CD4-positive, alpha-beta T cell treated with Interleukin-4 for 1 hour (primary cell): ENCODE results near the gene RUNX2.
"Not testable (repeated sequence)": the region's sequence is repeated elsewhere in the genome, so short reads cannot be mapped to it uniquely, and the experiment has no call there.

ENCODE experiments used
- DNase-seq, 2 donors: peaks; one replicate each; pipeline ENCODE4 v3.0.0-alpha.2; 2020 to 2022

Gene RUNX2

DNA sequence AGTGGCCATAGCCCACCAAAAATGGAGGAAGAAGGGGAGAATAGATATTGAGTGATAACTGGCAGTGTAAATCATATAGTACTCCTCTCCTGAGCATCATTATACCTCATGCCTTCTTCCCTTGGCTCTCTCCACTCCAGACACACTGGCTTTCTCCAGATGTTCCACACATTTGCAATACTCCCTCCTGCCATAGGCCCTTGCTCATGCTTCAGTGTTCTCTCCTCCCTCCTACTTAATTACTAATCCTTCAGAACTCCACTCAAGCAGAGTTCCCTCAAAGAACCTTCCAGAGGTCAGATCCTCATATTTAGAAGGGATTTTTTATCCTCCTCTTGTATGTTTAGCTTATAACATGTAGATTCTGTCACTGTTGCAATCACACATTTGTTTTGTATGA is 329.1 kb downstream of the RUNX2 start:
- DNase-seq = no peak

GRCh38 chr6:45658400-45658799 is 330.3 kb downstream of the RUNX2 start:
- no peak for DNase-seq

GRCh38 chr6:45658958-45659357 is 330.8 kb downstream of the RUNX2 start:
- DNase-seq = peak in 1 of 2 donors; percentile 10

GRCh38 chr6:45661661-45662060 is 333.5 kb downstream of the RUNX2 start:
- no peak for DNase-seq

DNA sequence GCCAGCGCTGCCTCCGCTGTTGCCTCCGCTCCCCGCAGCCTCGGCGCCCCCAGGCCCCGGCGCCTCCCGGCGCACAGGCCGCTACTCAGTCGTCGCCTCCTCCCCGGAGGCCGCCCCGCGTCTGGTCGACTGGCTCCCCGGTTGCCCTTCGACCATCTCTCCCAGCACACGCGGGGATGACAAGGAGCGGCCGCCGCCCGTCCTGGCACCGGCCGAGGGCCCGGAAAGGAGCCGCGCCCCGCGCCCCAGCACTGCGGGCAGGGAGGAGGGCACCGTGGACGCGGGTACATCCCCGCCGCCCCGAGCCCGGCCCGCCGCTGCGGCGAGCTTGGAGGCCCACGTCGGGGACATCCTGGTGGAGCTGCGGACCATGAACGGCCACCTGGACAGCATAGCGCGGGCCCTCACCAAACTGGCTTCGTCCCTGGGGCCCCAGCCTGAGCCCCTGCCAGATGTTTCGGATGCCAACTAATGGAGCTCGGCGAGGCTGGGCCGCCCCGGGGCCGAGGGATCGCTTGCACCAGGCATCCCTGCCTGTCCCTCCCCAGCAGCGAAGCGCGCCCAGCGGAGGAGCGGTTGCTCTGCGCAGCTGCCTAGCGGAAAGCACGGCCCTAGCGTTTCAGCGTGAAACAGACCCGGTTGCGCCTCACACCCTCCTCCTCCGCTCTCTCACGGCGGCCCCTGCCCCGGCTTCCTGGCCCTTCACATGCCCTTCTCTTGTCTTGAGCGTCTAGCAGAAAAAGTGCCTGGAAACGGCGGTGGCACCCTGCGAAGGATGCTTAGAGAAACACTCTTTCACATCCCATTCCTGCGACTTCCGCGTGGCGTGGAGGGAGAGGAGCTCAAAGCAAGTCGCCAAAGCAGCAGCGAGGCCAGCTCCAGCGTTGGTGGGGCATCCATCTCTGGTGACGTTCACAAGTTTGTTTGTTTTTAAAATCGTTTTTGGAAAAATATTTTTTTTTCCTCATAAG is 335.4 kb downstream of the RUNX2 start:
- DNase-seq = peak; percentile 28 to 37

DNA sequence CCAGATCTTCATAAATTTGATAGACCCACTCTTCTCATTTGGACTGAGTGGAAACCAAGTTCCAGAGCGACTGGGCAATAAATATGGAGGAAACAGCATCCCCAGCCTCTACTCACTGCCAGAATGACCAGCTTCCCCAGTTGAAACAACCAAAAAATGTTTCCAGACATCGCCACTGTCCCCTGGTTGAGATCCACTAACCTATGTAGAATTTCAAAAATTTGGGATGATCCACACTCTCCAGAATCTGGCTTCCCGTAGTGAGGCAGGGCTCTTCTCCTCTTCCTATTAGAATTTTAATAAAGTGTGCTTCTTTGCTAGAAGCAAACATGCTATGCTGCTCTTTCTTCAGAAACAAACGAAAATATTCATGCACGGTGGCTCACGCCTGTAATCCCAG is 336.6 kb downstream of the RUNX2 start:
- DNase-seq = no peak

DNA sequence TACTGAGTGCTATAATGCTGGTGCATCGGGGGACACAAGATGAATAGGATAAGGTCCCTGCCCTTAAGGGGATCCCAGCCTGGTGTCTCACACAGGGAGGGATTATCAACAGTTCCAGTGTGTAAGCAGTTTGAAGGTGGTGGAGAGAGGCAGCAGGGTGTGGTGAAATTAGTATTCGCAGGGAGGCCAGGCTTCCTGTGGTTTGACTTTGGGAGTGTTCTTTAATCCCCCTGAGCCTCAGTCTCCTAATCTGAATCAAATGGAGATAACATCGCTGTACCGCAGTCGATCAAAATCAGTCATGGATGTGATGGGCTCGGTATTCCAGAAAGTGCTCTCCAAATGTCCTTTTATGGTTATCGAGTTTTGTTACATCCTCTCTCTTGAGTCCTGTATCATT is 337.7 kb downstream of the RUNX2 start:
- DNase-seq = no peak

- no peak for DNase-seq
Observed at GRCh38 chr6:45666846-45667245, 338.7 kb downstream of the RUNX2 start.

- no peak for DNase-seq
Observed at GRCh38 chr6:45667300-45667699, 339.2 kb downstream of the RUNX2 start.

DNA sequence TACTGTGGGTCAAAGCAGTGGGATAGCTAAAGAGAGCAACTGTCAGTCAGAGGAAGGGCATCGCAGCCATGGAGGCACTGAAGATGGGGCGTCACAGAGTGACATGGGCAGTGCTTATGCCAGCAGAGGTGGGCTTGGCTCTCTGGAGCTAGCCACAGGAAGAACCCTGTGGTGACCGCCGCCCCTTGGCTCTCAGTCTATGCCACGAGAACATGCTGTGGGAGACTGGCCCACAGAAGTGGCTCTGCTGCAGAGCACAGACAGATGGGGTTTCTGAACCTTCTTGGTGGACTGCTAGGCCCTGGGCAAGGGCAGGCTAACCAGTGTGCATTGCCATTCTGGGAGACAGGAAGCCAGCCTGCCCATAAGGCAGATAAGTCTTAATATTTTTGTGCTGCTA is 339.6 kb downstream of the RUNX2 start:
- DNase-seq = no peak

- no peak for DNase-seq
Observed at GRCh38 chr6:45668705-45669104, 340.6 kb downstream of the RUNX2 start.

- not testable (repeated sequence) for DNase-seq
Observed at GRCh38 chr6:45673167-45673566, 345.0 kb downstream of the RUNX2 start.

DNA sequence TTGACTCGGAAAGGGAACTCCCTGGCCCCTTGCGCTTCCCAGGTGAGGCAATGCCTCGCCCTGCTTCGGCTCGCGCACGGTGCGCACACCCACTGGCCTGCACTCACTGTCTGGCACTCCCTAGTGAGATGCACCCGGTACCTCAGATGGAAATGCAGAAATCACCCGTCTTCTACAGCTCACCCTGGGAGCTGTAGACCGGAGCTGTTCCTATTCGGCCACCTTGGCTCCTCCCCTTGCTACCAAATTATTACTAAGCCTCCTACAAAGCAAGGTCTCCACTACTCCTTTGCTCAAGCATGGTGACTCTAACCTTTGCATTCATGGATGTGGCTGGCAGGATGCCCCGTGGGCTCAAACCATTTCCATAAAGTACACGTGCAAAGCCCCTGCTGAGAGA is 347.0 kb downstream of the RUNX2 start:
- DNase-seq = not testable (repeated sequence)

DNA sequence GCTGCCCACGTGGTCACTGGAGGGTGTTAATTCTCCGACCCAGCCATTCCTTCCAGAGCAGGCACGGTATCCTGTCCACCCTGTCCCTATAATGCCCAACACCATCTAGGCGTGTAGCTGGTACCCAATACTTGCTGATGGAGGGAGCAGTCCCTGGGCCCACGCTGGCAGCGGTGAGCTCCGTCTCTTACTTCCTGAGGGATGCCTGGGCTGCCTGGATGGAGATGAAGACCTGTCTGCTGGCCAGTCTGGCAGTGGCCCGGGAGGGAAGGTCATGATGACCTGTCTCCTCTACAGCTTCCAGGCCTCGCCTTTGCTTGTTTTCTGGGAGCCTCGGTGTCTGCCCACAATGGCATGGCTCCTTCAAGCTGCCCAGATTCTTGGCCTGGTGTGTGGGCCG is 347.5 kb downstream of the RUNX2 start:
- DNase-seq = no peak

GRCh38 chr6:45676380-45676779 is 348.2 kb downstream of the RUNX2 start:
- no peak for DNase-seq

GRCh38 chr6:45677381-45678284 is 349.5 kb downstream of the RUNX2 start:
- peak; percentile 61 to 72 for DNase-seq

- DNase-seq = no peak
Observed at GRCh38 chr6:45678285-45678607, 350.1 kb downstream of the RUNX2 start.

DNA sequence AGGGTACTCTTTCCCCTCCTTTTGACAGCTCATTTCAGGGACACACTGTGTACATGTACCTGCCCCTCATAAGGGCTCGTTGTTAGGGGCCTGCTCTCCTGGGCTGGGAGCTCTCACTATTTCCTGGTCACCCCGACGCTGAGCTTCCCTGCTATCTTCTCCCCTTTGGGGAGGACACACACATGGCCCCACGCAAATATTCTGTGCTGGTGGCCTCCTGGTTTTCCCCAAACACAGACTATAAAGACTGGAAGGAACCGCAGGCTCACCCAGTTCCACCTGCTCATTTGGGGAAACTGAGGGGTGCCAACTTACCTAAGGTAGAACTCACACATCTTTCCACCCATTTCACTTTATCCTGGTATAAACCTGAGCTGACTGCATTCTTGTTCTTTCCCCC is 351.0 kb downstream of the RUNX2 start:
- DNase-seq = no peak

GRCh38 chr6:45679631-45680030 is 351.5 kb downstream of the RUNX2 start:
- no peak for DNase-seq

DNA sequence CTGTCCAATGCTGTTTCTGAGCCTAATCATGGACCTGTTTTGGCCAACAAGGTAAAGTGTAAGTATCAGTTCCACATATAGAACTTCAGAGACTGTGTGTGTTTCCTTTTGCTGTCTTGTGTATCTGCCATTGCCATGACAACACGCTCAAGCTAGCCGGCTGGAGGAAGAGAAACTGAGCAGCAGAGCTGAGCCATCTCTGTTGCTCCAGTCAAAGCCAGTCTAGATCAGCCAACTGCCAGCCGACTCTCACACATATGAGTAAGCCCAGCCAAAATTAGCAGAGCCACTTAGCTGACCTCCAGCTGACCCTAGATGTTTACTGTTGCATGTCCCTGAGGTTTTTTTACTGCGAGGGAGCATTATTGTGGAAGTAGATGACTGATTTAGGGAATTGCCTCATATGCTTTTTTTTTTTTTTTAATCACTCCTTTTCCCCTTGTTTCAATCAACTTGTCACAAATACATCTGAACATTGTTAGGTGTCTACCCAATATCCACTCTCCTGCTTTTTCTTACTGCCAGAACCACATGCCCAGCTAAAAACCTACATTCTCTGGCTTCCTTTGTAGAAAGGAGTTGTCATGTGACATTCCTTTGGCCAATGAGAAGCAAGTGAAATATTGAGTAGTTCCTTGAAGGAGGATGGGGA is 353.9 kb downstream of the RUNX2 start:
- DNase-seq = peak; percentile 58 to 89

- no peak for DNase-seq
Observed at GRCh38 chr6:45684476-45684875, 356.3 kb downstream of the RUNX2 start.

GRCh38 chr6:45685076-45685475 is 356.9 kb downstream of the RUNX2 start:
- DNase-seq = no peak

- DNase-seq = no peak
Observed at GRCh38 chr6:45686841-45687569, 358.9 kb downstream of the RUNX2 start.
